OCI-LY1 (cell line): ENCODE results near the gene UCP2.

Experiments used
- EZH2 ChIP-seq: fragments of 200-600 bp; sonication (generic), shearing (Covaris generic); IDR thresholded peaks from 2 replicates; pipeline ENCODE4 v1.8.0; 2017; ENCODE audit warnings: borderline replicate concordance, mixed run types, mild to moderate bottlenecking, antibody characterized with exemption, low read length, moderate library complexity, mixed read lengths
- TF ChIP-seq, protein P1 (sequence below): fragments of 200-600 bp; sonication (generic), shearing (Covaris generic); IDR thresholded peaks from 2 replicates; pipeline ENCODE4 v1.5.1; 2017; ENCODE audit warnings: mild to moderate bottlenecking, antibody characterized with exemption, low read length, moderate library complexity, mixed read lengths

DNA sequence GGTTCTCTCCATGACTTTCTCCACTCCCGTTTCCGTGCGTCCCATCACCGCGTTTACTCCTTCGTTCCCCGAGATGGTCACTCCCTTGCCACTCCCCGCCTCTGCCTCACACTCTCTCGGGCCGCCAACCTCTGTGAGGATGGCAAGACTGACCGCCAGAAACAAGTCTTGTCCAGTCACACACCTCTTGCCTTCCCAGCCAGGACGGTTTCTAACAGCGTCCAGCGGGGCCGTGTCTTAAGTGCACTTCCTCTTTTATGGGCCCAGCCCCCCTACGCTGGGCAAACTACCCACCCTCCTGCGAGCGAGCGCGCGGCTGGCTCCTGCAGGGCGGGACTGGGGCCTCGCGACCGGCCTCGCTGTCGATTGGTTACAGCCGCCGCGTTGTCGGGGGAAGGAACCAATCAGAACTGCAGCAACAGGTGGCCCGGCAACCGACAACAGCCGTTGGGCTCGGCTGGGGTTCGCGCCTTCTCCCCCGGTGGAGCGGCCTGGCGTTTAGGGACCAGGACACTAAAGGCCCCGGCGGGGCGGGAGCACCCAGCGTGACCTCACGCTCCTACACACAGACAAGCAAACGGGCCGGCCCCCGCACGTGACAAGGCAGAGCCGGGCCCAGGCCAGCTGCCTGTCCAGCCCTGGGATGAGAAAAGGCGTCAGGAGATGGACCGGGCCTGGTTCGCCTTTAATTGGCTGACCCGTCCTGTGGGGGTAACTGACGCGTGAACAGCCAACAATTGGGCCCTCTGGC, 522 bp upstream of the UCP2 start:
- no peak for TF ChIP-seq EZH2
- TF ChIP-seq, protein P1, sequence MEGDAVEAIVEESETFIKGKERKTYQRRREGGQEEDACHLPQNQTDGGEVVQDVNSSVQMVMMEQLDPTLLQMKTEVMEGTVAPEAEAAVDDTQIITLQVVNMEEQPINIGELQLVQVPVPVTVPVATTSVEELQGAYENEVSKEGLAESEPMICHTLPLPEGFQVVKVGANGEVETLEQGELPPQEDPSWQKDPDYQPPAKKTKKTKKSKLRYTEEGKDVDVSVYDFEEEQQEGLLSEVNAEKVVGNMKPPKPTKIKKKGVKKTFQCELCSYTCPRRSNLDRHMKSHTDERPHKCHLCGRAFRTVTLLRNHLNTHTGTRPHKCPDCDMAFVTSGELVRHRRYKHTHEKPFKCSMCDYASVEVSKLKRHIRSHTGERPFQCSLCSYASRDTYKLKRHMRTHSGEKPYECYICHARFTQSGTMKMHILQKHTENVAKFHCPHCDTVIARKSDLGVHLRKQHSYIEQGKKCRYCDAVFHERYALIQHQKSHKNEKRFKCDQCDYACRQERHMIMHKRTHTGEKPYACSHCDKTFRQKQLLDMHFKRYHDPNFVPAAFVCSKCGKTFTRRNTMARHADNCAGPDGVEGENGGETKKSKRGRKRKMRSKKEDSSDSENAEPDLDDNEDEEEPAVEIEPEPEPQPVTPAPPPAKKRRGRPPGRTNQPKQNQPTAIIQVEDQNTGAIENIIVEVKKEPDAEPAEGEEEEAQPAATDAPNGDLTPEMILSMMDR, result no peak
